ENCODE measurements around the gene GET4.

Gene GET4

DNA sequence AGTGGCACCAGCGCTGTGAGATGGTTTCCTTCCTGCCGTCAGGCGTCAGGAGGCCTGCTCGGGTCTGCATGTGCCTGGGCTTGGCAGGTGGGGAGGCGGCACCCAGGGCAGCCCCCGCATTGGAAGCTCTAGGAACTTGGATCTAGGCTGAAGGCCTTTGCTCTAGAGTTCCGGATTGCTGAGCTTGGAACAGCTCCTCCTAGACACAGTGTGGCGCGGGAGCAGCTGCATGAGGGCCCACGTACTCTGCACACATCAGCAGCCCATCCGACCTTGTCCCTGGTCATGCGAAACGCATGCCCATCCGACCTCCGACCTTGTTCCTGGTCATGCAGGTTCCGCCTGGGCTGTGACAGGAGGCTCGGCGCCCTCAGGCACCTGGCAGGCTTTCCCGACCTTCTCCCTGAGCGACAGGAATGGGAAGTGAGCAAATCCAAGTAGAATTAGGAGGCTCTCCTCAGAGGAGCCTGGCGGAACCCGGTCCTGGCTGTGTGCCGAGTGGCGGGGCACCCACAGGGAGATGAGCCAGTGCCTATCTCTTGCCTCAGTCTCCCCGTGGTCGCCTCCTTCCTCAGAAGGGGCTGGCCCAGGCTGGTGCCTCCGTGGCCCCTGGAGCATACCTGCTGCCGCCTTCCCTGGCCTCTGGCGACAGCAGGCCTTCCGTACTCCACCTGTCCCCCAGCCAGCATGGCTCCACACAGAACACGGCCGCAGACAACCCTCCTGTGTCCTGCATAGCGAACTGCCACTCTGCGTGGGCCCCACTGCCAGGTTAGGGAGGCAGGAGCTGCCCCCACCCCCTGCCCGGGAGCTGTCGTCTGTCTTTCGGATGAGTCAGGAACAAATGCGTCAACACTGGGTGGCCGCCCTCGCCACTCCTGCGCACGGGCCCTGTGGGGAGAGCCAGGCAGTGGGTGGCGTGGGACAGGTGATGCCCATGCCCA lies 12.0 kb downstream of the GET4 start:
- DNase-seq = no peak

- DNase-seq = no peak
These were observed 12.7 kb downstream of the GET4 start for GRCh38 chr7:889025-889390.

GRCh38 chr7:889391-889790 lies 13.0 kb downstream of the GET4 start:
- DNase-seq = no peak

DNA sequence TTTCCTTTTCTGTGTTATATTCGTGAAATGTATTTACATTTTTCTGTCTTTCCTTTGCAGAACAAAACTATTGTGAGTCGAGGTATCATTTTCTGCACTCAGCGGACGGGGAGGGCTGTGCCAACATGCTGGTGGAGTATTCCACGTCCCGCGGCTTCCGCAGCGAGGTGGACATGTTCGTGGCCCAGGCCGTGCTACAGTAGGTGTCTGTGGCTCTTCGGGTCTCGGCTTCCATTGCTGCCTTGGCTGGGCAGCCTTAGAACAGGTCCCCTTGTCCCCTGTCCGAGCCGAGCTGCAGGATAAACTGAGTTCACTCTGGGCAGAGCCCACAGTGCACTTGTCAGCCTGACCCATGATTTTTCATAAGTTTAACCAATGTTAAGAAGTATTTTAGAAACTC lies 14.5 kb downstream of the GET4 start:
- DNase-seq = no peak

GRCh38 chr7:891291-891690 lies 14.9 kb downstream of the GET4 start:
- DNase-seq = no peak

DNA sequence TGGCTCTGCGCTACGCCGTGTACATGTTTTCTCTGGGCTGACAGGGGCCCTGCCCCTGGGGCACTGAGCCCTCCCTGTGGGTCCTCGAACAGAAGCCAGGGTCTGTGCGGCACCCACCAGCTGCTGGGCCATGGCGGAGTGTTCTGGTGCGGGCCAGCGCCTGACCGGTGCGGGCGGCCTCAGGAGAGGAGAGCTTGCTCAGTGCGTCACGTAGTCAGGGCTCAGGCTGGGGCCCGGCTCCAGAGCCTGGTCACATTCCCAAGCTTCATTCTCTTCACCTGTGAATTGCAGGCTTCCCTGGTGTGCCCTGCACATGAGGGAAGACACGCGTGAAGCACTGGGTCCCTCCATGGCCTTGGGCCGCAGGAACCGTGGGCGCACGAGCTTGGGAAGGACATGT lies 15.5 kb downstream of the GET4 start:
- no peak for DNase-seq

- DNase-seq = no peak
These were observed 16.6 kb downstream of the GET4 start for GRCh38 chr7:892648-893593.

DNA sequence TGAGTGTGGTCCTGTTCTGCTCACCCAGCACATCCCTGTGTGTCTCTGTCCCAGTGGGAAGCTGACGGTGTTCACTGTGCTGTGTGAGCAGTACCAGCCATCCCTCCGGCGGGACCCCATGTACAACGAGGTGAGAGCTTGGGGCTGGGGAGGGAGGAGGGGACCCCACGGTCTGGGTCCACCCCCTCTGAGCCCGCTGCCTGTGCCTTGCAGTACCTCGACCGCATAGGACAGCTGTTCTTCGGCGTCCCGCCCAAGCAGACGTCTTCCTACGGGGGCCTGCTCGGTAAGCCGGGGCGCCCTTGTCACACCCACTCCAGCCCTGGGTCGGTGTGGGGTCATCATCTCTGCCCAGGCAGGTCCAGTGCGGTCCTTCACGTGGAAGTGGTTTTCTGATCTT lies 17.3 kb downstream of the GET4 start:
- no peak for DNase-seq

DNA sequence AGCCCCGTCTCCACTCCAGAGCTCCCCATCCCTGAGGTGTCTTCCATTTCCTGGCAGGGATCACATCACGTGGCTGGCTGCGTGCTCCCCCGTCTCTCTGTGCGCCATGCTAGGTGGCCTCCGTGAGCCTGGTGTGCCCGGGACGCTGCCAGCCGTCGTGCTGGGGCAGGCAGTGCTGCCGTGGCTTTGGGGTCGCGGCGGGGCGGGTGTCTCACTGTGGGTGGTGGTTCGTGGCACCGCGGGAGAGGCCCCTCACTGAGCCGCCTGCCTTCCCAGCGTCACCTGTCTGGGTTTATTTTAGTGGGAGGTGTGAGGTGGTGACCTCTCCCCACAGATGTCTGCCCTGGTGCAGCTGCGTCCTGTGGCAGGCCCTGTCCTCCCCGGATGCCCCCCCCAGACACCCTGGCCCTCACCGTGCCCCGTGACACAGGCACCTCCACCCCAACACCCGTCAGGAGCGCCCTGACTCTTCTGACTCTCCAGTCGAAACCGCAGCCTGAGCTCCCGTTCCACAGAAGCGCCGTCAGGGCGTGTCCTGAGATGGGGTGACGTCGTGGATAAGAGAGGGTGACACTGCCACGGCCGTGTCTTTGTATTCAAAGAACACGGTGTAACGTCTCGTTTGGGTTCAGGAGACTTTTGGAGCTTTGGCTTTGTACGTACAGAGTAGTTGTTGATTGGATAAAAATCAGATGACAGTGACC lies 18.0 kb downstream of the GET4 start:
- DNase-seq = no peak

DNA sequence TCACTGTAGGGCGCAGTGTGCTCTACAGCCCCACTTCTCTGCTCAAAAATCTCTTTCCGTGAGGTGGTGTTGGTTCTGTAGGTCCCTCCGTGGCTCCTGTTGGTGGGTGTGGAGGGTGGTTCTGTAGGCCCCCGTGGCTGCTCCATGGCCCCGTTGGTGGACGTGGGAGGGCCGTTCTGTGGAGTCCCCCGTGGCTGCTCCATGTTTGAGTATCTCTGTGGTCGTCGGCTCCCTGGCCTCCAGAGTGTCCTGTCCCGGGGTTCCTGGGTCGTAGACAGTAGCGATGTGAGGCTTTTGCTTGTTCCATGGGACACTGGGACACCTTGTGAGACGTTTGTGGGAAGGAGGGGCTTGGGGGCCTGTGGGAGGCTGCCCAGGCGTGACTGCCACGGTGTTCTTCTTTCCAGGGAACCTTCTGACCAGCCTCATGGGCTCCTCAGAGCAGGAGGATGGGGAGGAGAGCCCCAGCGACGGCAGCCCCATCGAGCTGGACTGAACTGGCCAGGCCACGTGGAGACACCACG lies 18.6 kb downstream of the GET4 start:
- DNase-seq = no peak

- no peak for DNase-seq
These were observed 19.2 kb downstream of the GET4 start for GRCh38 chr7:895451-896052.

- DNase-seq = no peak
These were observed 20.2 kb downstream of the GET4 start for GRCh38 chr7:896346-897075.

DNA sequence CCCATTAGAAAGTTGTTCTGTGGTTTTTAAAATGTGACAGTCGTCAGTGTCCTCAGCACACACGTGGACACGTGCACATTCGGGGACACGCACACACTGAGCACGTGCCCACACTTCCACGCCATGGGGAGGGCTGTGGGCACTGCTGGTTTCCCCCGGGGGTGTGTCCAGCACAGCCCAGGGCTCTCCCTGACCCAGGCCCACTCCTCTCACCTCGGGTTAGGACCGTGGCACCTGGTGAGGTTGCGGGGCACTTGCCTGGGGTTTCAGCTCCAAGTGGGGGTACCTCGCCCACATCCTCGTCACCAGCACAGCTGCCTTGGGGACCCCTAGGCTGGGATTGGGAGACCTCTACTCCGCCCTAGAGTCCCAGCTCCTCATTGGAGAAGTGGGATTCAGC lies 20.7 kb downstream of the GET4 start:
- DNase-seq = no peak

GRCh38 chr7:897771-898376 lies 21.5 kb downstream of the GET4 start:
- no peak for DNase-seq

GRCh38 chr7:898460-898854 lies 22.1 kb downstream of the GET4 start:
- DNase-seq = no peak

- DNase-seq = no peak
These were observed 22.7 kb downstream of the GET4 start for GRCh38 chr7:898855-899681.

DNA sequence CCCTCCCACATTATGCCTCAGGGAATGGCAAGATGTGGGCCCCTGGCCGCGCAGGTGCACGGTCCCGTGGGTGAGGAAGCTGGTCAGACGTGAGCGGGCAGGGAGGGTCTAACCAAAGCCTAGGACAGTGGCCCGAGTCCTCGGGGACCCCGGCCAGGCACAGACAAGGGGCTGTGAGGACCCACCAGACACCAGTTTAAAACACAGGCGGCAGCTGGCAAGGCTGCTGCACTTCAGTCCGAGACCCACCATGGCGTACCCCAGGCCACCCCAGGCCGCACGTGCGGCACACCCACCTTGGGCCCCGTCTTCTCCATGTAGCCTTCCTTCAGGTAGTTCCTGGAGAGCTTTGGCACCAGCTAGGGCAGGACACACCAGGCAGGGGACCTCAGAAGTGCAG lies 23.5 kb downstream of the GET4 start:
- DNase-seq = no peak

DNA sequence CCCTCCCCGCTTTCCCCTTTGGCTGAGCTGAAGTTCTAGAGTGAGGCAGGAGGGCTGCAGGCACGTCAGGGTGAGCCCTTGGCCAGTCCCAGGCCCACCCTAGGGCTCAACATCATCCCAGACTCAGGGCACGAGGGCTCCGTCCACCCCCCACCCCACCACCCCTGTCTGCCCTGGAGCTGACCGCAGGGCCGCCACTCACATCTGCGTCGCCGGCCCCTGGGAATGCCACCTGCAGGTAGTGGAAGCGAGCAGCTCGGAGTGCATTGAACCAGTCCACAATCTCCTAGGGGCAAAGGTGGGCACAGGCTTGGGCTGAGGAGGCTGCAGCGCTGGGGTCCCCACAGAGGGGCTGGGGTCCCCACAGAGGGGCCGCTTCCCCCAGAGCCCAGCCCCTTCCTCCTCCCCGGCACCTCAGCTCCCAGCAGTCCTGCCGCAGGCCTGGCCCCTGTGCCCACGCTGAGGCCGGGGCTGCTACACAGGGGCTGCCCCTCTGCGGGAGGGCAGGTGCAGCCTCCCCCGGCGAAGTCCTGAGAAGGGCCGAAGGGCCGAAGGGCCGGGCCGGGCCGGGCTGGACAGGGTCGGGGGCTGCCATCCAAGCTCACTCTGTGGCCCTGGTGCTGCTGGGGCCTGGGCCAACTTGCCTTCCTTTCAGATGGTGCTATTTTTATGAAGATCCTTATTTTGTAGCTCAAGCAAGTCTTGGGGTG lies 24.1 kb downstream of the GET4 start:
- DNase-seq = no peak

GRCh38 chr7:901041-901387 lies 24.7 kb downstream of the GET4 start:
- DNase-seq = no peak

Measured in NCI-H1436 (cell line).